Smooth muscle cell (in vitro differentiated cells): Measurements from ENCODE around the gene PLA2G2F. TPM values are rescaled to one million over a fixed set of nuclear protein-coding genes. Genes with fewer than 3 reads are reported as not detected.

Source experiments
- DNase-seq: peaks from one replicate; lab custom pipeline; 2025; ENCODE audit not compliant: unreplicated experiment; lab: John Stamatoyannopoulos, UW
- H2AFZ ChIP-seq: fragments of 200-600 bp; sonication (generic); 2 replicates; pipeline ENCODE4 v1.6.0; 2016; ENCODE audit warnings: antibody characterized with exemption, low read depth, mild to moderate bottlenecking
- H3F3A ChIP-seq: fragments of 200-600 bp; sonication (generic); 2 replicates; pipeline ENCODE4 v1.6.0; 2017; ENCODE audit warnings: antibody characterized with exemption, low read depth
- H3K27ac ChIP-seq: fragments of 200-600 bp; sonication (generic); 2 replicates; pipeline ENCODE4 v1.5.1; 2016; ENCODE audit warnings: low read depth, mild to moderate bottlenecking
- H3K27me3 ChIP-seq: fragments of 200-600 bp; sonication (generic); 2 replicates; pipeline ENCODE4 v1.6.1; 2016; ENCODE audit warnings: low read depth, mild to moderate bottlenecking
- H3K36me3 ChIP-seq: fragments of 200-600 bp; sonication (generic); 2 replicates; pipeline ENCODE4 v1.5.1; 2016; ENCODE audit warnings: low read depth
- H3K4me1 ChIP-seq: fragments of 200-600 bp; sonication (generic); 2 replicates; pipeline ENCODE4 v1.5.1; 2016; ENCODE audit warnings: low read depth
- H3K4me2 ChIP-seq: fragments of 200-600 bp; sonication (generic); 2 replicates; pipeline ENCODE4 v1.6.0; 2016; ENCODE audit warnings: mild to moderate bottlenecking
- H3K4me3 ChIP-seq: fragments of 200-600 bp; sonication (generic); 2 replicates; pipeline ENCODE4 v1.5.1; 2016; ENCODE audit warnings: mild to moderate bottlenecking
- H3K79me2 ChIP-seq: fragments of 200-600 bp; sonication (generic); 2 replicates; pipeline ENCODE4 v1.6.0; 2016; ENCODE audit warnings: low read depth, mild to moderate bottlenecking
- H3K9ac ChIP-seq: fragments of 200-600 bp; sonication (generic); 2 replicates; pipeline ENCODE4 v1.6.0; 2016; ENCODE audit warnings: low read depth
- H3K9me3 ChIP-seq: fragments of 200-600 bp; sonication (generic); replicated peaks from 2 replicates; pipeline ENCODE4 v1.5.1; 2016; ENCODE audit warnings: low read depth
- H4K20me1 ChIP-seq: fragments of 200-600 bp; sonication (generic); 2 replicates; pipeline ENCODE4 v1.6.0; 2016; ENCODE audit warnings: low read depth
- WGBS: methylation state at CpG from one replicate; pipeline ENCODE4 v1.1.7; 2016; ENCODE audit warnings: low lambda C conversion rate; 5-methylcytosine and 5-hydroxymethylcytosine counted together
- polyA plus RNA-seq: library from polyadenylated mRNA; unstranded; fragments of >200 nt; fragmentation: Nextera tagmentation; extraction: Ambion mirVana; gene quantifications from 2 replicates; pipeline ENCODE4 v1.2.1, GENCODE V29; 2016
- total RNA-seq: library from RNA; depleted of rRNA; stranded (reverse); fragments of >200 nt; gene quantifications from 2 replicates; pipeline ENCODE4 v1.2.3, GENCODE V29; 2014
- TF ChIP-seq, protein P1 (sequence below): fragments of 200-600 bp; sonication (generic); IDR thresholded peaks from 2 replicates; pipeline ENCODE4 v1.5.1; 2017; ENCODE audit warnings: borderline replicate concordance, mild to moderate bottlenecking, antibody characterized with exemption; ENCODE audit not compliant: insufficient read depth, poor library complexity, severe bottlenecking

Gene PLA2G2F
- total and polyA plus RNA-seq, 2 experiments from 2014 or later, result 0.81 to 1.9 TPM

- Histone ChIP-seq H3K9me3 (no peaks in the 10 kb centered on the region), H3K36me3 (no peaks in the 10 kb centered on the region), H3K4me2 (no peak overlapping the region), H3K27ac (no peak overlapping the region), H2AFZ (no peak overlapping the region), H3F3A (peaks cover 6% of the 10 kb centered on the region), H4K20me1 (no peaks in the 10 kb centered on the region), H3K27me3 (no peaks in the 10 kb centered on the region), H3K9ac (no peak overlapping the region), H3K4me3 (no peak overlapping the region), H3K4me1 (peaks cover 7% of the 10 kb centered on the region), H3K79me2 (no peaks in the 10 kb centered on the region)
- no peak for DNase-seq
- TF ChIP-seq, protein P1, sequence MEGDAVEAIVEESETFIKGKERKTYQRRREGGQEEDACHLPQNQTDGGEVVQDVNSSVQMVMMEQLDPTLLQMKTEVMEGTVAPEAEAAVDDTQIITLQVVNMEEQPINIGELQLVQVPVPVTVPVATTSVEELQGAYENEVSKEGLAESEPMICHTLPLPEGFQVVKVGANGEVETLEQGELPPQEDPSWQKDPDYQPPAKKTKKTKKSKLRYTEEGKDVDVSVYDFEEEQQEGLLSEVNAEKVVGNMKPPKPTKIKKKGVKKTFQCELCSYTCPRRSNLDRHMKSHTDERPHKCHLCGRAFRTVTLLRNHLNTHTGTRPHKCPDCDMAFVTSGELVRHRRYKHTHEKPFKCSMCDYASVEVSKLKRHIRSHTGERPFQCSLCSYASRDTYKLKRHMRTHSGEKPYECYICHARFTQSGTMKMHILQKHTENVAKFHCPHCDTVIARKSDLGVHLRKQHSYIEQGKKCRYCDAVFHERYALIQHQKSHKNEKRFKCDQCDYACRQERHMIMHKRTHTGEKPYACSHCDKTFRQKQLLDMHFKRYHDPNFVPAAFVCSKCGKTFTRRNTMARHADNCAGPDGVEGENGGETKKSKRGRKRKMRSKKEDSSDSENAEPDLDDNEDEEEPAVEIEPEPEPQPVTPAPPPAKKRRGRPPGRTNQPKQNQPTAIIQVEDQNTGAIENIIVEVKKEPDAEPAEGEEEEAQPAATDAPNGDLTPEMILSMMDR, result no peak
- WGBS, result 81% methylated on average over 13 of the region's 13 CpGs
Observed at GRCh38 chr1:20183616-20184271, 44.6 kb downstream of the PLA2G2F start.

- H3K79me2 ChIP-seq, result no peaks in the 10 kb centered on the region
- no peak overlapping the region for H3K4me2 ChIP-seq
- no peaks in the 10 kb centered on the region for H3K9me3 ChIP-seq
- no peaks in the 10 kb centered on the region for H3K27me3 ChIP-seq
- 59% methylated on average over 6 of the region's 6 CpGs for WGBS
- no peak overlapping the region for H2AFZ ChIP-seq
- no peak overlapping the region for H3K9ac ChIP-seq
- peaks cover 7% of the 10 kb centered on the region for H3K4me1 ChIP-seq
- H3K4me3 ChIP-seq, result no peak overlapping the region
- no peaks in the 10 kb centered on the region for H3K36me3 ChIP-seq
- H4K20me1 ChIP-seq, result no peaks in the 10 kb centered on the region
- no peak overlapping the region for H3K27ac ChIP-seq
- TF ChIP-seq, protein P1, result no peak
- peaks cover 6% of the 10 kb centered on the region for H3F3A ChIP-seq
- DNase-seq, result no peak
Observed at GRCh38 chr1:20184481-20184900, 45.4 kb downstream of the PLA2G2F start.

GRCh38 chr1:20184997-20185833, 46.1 kb downstream of the PLA2G2F start:
- H3K4me3 ChIP-seq, result peak overlapping the region; percentile 66
- H3F3A ChIP-seq, result peaks cover 6% of the 10 kb centered on the region
- no peaks in the 10 kb centered on the region for H3K79me2 ChIP-seq
- H3K27me3 ChIP-seq, result no peaks in the 10 kb centered on the region
- peak overlapping the region; percentile 42 for H3K27ac ChIP-seq
- peak overlapping the region; percentile 93 for H2AFZ ChIP-seq
- WGBS, result 54% methylated on average over 17 of the region's 17 CpGs
- no peaks in the 10 kb centered on the region for H3K9me3 ChIP-seq
- H3K36me3 ChIP-seq, result no peaks in the 10 kb centered on the region
- peak overlapping the region; percentile 100 for H3K4me2 ChIP-seq
- DNase-seq, result no peak
- H4K20me1 ChIP-seq, result no peaks in the 10 kb centered on the region
- H3K9ac ChIP-seq, result peak overlapping the region; percentile 94
- peaks cover 7% of the 10 kb centered on the region for H3K4me1 ChIP-seq
- TF ChIP-seq, protein P1, result no peak
